Hepatocyte (in vitro differentiated cells): ENCODE data around the gene SNAI3.

Source experiments
- CTCF ChIP-seq: fragments of 200-600 bp; sonication (generic); IDR thresholded peaks from 2 replicates; pipeline ENCODE4 v1.5.1; 2016; ENCODE audit warnings: antibody characterized with exemption, mild to moderate bottlenecking; ENCODE audit not compliant: poor library complexity
- EZH2 ChIP-seq: fragments of 200-600 bp; sonication (generic); IDR thresholded peaks from 2 replicates; pipeline ENCODE4 v1.6.1; 2016; ENCODE audit warnings: antibody characterized with exemption, mild to moderate bottlenecking, borderline replicate concordance
- EZH2phosphoT487 ChIP-seq: fragments of 200-600 bp; sonication (generic); IDR thresholded peaks from one replicate; pipeline ENCODE4 v1.6.1; 2018; ENCODE audit warnings: antibody characterized with exemption, mild to moderate bottlenecking, low read depth, moderate library complexity; ENCODE audit not compliant: unreplicated experiment, severe bottlenecking

- TF ChIP-seq CTCF (no peak), EZH2 (no peak), EZH2phosphoT487 (no peak)
Observed at GRCh38 chr16:88718178-88718577, 31.9 kb upstream of the SNAI3 start.
